PFSK-1 (cell line): ENCODE measurements around the gene NCAPH2.

Experiments used
- FOXP2 ChIP-seq: optimal IDR thresholded peaks from 2 replicates; pipeline ENCODE3; 2011; ENCODE audit warnings: borderline replicate concordance, control low read depth, inconsistent platforms; ENCODE audit not compliant: insufficient read depth; ENCODE audit errors: extremely low read length, extremely low read depth
- POLR2AphosphoS5 ChIP-seq: IDR thresholded peaks from 2 replicates; pipeline ENCODE4 v1.6.1; 2012; ENCODE audit warnings: low read depth, mild to moderate bottlenecking, control low read depth, low read length, moderate library complexity
- SIN3A ChIP-seq: IDR thresholded peaks from 2 replicates; pipeline ENCODE4 v1.6.1; 2012; ENCODE audit warnings: mild to moderate bottlenecking, low read length, moderate library complexity, borderline replicate concordance; ENCODE audit not compliant: insufficient read depth
- TAF1 ChIP-seq: IDR thresholded peaks from 2 replicates; pipeline ENCODE4 v1.6.1; 2012; ENCODE audit warnings: low read length, control low read depth, borderline replicate concordance; ENCODE audit not compliant: insufficient read depth
- TF ChIP-seq, protein P1 (sequence below), 2 experiments: IDR thresholded peaks; 2 replicates each; pipeline versions ENCODE4 v1.6.1 to v1.8.0; 2011 to 2012; ENCODE audit warnings: low read depth in 2 of 2, low read length in 2 of 2, control low read depth in 1 of 2, inconsistent platforms in 1 of 2, mild to moderate bottlenecking in 1 of 2, moderate library complexity in 1 of 2; ENCODE audit not compliant: insufficient read depth in 1 of 2

The NCAPH2 gene

DNA sequence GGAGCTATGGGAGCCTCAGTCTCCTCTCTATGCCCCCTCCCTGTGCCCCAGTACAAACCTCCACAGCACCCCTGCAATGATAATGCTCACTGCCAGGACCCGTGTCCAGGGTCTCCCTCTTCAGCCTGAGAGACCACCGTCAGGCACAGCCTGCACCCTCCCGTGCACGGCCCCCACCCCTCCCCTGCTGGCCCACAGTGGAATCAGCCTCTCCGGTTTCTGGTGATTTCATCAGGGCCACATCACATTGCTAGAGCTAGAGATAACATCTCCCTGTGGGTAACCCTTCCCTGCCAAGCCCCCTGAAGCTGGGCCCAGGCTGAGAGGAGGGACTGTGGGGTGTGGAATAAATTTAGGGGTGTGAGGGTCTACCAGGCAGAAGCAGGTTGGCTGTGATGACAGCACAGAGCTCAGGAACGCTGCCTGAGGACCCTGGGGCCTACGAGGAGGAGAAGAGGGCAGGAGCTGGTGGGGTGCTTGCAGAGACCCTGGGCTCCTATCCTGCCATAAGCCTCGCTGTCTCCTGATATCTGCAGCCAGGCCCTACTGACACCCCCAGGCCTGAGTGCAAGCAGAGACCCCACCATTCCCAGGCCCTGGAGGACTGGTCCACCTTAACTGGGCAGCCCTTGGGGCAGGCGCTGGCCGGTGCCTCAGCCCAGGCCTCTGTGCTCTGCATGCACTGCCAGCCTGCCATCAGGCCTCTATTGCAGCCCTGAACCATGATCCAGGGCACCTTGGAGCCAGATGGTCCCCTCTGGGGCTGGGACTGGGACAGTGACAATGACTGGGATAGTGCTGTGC is 37.7 kb downstream of the NCAPH2 start, which contains the start of gene KLHDC7B:
TSS of gene KLHDC7B (plus strand) at position 378 of the 804 bp plus-strand sequence. CDS start at position 723, 345 bp downstream.
- TF ChIP-seq SIN3A (no peak), POLR2AphosphoS5 (no peak), FOXP2 (no peak), TAF1 (no peak)
- TF ChIP-seq, protein P1, sequence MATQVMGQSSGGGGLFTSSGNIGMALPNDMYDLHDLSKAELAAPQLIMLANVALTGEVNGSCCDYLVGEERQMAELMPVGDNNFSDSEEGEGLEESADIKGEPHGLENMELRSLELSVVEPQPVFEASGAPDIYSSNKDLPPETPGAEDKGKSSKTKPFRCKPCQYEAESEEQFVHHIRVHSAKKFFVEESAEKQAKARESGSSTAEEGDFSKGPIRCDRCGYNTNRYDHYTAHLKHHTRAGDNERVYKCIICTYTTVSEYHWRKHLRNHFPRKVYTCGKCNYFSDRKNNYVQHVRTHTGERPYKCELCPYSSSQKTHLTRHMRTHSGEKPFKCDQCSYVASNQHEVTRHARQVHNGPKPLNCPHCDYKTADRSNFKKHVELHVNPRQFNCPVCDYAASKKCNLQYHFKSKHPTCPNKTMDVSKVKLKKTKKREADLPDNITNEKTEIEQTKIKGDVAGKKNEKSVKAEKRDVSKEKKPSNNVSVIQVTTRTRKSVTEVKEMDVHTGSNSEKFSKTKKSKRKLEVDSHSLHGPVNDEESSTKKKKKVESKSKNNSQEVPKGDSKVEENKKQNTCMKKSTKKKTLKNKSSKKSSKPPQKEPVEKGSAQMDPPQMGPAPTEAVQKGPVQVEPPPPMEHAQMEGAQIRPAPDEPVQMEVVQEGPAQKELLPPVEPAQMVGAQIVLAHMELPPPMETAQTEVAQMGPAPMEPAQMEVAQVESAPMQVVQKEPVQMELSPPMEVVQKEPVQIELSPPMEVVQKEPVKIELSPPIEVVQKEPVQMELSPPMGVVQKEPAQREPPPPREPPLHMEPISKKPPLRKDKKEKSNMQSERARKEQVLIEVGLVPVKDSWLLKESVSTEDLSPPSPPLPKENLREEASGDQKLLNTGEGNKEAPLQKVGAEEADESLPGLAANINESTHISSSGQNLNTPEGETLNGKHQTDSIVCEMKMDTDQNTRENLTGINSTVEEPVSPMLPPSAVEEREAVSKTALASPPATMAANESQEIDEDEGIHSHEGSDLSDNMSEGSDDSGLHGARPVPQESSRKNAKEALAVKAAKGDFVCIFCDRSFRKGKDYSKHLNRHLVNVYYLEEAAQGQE (IDR thresholded peaks at IDR 0.05; ENCODE audit: insufficient read depth in 1 of 2, low read depth in 2 of 2, low read length in 2 of 2), result no peak

DNA sequence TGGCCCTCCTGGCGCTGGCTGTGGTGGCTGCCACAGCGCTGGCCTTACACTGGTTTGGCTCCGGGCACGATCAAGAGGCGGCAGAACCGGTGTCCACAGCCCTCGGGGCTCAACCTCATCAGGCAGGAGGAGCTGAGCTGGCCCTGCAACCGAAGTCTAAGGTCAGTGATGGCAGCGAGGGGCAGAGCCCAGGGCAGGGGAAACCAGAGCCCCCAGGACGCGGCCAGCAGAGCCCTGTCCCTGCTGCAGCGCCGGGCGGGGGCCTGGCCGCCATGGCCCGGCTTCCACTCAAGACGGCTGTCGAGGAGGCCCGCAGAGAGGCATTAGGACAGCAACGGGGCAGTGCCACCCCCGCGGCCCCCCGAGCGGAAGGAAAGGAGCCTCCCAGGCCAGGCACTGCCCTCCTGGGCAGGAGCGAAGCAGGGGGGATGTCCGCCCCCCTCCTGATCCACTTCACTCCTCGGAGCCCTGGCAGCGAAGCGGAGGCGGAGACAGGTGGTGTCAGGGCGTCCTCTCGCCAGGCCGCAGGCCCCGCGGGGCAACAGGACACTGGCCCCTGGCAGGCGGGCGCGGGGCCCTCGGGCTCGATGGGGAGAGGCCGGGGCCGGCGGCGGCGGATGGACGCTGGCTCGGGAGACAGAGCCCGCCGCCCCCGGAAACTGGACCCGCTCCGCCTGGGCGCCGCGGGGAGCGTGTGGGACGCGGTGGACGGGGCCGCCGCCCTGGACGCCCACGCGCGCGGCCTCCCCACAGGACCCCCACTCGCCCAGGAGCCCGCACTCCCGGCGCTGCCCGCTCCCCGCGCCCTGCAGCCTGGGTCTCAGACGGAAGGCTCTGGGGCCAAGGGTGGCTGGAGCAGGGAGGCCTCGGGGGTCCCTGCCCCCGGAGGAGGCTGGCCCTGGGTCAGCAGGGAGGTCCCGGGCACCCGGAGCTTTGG is 38.6 kb downstream of the NCAPH2 start:
- TF ChIP-seq, protein P1 (IDR thresholded peaks at IDR 0.05; ENCODE audit: insufficient read depth in 1 of 2, low read depth in 2 of 2, low read length in 2 of 2), result no peak
- TF ChIP-seq TAF1 (no peak), SIN3A (no peak), POLR2AphosphoS5 (no peak), FOXP2 (no peak)

DNA sequence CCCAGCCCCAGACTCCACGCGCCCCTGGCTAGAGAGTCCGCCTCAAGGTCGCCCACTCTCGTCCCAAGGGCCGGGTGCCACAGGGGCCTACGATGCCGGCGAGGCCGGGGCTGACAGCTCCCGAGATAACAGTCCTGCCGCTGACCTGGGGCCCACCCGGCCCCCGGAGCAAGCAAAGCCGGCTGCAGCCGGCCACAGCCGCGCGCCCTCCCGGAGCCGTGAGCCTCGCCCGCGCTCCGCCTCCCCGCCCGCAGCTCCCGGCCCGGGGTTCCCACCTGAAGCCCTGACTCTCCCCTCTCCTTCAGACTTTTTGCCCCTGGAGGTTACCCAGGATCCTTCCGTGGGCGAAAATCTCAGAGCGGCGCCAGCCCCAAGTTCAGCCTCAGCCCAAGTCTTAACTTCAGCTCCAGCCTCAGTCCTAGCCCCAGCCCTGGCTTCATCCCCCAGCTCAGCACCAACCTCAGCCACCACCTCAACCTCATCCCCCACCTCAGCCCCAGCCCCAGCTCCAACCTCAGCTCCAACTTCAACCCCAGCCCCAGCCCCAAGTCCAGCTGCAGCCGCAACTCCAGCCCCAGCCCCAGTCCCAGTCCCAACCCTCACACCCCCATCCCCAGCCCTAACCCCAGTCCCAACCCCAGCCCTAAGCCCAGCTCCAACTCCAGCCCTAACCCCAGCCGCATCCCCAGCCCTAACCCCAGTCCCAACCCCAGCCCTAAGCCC is 39.4 kb downstream of the NCAPH2 start:
- no peak for TF ChIP-seq TAF1
- TF ChIP-seq, protein P1 (IDR thresholded peaks at IDR 0.05; ENCODE audit: insufficient read depth in 1 of 2, low read depth in 2 of 2, low read length in 2 of 2), result no peak
- no peak for TF ChIP-seq POLR2AphosphoS5
- no peak for TF ChIP-seq FOXP2
- TF ChIP-seq SIN3A, result no peak

DNA sequence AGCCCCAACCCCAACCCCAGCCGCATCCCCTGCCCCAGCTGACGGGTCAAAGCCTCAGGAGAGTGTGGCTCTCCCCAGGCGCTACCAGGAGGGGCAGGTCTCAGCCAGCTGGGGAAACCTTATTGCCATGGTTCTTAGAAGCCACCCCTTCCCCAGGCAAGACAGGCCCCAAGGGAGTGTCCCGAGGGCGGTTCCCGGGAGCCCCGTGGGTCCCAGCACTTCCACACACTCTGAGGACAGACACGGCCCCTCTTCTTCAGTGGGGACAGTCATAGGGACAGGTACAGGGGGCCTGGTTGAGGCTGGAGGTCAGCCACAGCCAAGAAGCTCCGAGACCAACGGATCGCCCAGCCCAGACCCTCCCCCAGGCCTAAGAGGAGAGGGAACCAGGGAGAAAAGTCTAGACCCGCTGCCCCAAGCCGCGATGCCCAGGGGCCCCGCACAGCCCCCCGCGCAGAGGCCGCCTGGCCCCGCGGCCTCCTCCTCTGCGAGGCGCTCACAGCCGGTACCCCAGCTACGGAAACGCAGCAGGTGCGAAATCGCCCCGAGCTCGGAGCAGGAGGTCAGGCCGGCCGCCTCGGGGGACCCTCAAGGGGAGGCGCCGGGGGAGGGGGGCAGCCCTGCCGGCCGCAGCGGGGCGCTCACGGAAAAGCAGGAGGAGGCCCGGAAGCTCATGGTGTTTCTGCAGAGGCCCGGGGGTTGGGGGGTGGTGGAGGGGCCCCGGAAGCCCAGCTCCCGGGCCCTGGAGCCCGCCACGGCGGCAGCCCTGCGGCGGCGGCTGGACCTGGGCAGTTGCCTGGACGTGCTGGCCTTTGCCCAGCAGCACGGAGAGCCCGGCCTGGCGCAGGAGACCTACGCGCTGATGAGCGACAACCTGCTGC is 40.3 kb downstream of the NCAPH2 start:
- no peak for TF ChIP-seq TAF1
- no peak for TF ChIP-seq POLR2AphosphoS5
- TF ChIP-seq SIN3A, result no peak
- TF ChIP-seq, protein P1 (IDR thresholded peaks at IDR 0.05; ENCODE audit: insufficient read depth in 1 of 2, low read depth in 2 of 2, low read length in 2 of 2), result no peak
- TF ChIP-seq FOXP2, result no peak
